Kidney (tissue), 14 donors: ENCODE results near the gene RAB23. TPM values are rescaled to one million over a fixed set of nuclear protein-coding genes. Genes with fewer than 3 reads are reported as not detected.

Experiments
- DNase-seq, 5 donors: peaks; one replicate each; pipeline ENCODE4 v3.0.0-alpha.2; 2013 to 2020
- FAIRE-seq: peaks from 2 replicates; lab custom pipeline; 2012; peaks lifted over from hg19 to GRCh38; lab: Jason Lieb, UNC
- H3K27ac ChIP-seq, 2 donors: one replicate each; pipeline ENCODE4 v1.7.0; 2013; ENCODE audit warnings: low read depth in 2 of 2, low read length in 2 of 2, inconsistent platforms in 1 of 2
- H3K27me3 ChIP-seq: one replicate; pipeline ENCODE4 v1.7.1; 2013; ENCODE audit warnings: low read length, inconsistent platforms; ENCODE audit not compliant: control insufficient read depth, insufficient read depth
- H3K36me3 ChIP-seq, 3 donors: one replicate each; pipeline versions ENCODE4 v1.7.0 to v1.7.1; 2013; ENCODE audit warnings: low read length in 3 of 3, control low read depth in 1 of 3, inconsistent platforms in 1 of 3; ENCODE audit not compliant: insufficient read depth in 3 of 3, control insufficient read depth in 2 of 3
- H3K4me1 ChIP-seq, 3 donors: one replicate each; pipeline versions ENCODE4 v1.7.0 to v1.7.1; 2013; ENCODE audit warnings: low read length in 3 of 3, inconsistent platforms in 1 of 3, low read depth in 1 of 3; ENCODE audit not compliant: control insufficient read depth in 2 of 3, insufficient read depth in 2 of 3
- H3K4me3 ChIP-seq, 3 donors: one replicate each; pipeline versions ENCODE4 v1.7.0 to v1.8.1; 2013; ENCODE audit warnings: low read length in 3 of 3, control low read depth in 1 of 3, inconsistent platforms in 1 of 3
- H3K9ac ChIP-seq, 3 donors: one replicate each; pipeline versions ENCODE4 v1.7.0 to v1.7.1; 2013; ENCODE audit warnings: low read length in 3 of 3, control low read depth in 1 of 3, inconsistent platforms in 1 of 3
- H3K9me3 ChIP-seq, 3 donors: one replicate each; pipeline versions ENCODE4 v1.7.0 to v1.7.1; 2013; ENCODE audit warnings: low read length in 3 of 3, control low read depth in 1 of 3, inconsistent platforms in 1 of 3; ENCODE audit not compliant: control insufficient read depth in 2 of 3, insufficient read depth in 1 of 3
- CTCF ChIP-seq: IDR thresholded peaks from 3 replicates; pipeline ENCODE4 v1.5.1; 2012; ENCODE audit warnings: mild to moderate bottlenecking, moderate library complexity, borderline replicate concordance; ENCODE audit not compliant: insufficient read depth; ENCODE audit errors: extremely low read depth
- intact Hi-C: fragments of 100-400 bp; cut with DNase I; formaldehyde crosslinking; loops from one replicate; pipeline ENCODE4 v1.11.1; 2022
- polyA plus RNA-seq: library from polyadenylated mRNA; stranded (reverse); fragments of 350-450 nt; fragmentation: Illumina TruSeq; extraction: RNeasy Lipid Tissue Mini Kit (QIAGEN cat#74804); gene quantifications from one replicate; pipeline ENCODE4 v1.2.3, GENCODE V29; 2014; ENCODE audit warnings: low read depth, low replicate concordance; ENCODE audit not compliant: insufficient read depth
- total RNA-seq: library from RNA; stranded (reverse); fragmentation: NEBNext Ultra II Directional; extraction: Animal tissue kit (Norgen Biotek cat#: 25700); gene quantifications from one replicate; pipeline ENCODE4 v1.2.1, GENCODE V29; 2021
- donor health status: control.
- donor health status: control.
- donor health status: control.
- donor health status: control.
- donor health status: control.
- donor health status: DM: yes; HTN: yes; CAD: no.
- donor health status: Normal renal cell carcinoma (clear cell type).

The RAB23 gene
- total and polyA plus RNA-seq, 2 donors from 2014 or later = 6.0 to 8.0 TPM

GRCh38 chr6:57182017-57182432 is 40.1 kb downstream of the RAB23 start:
- FAIRE-seq = no peak

GRCh38 chr6:57180596-57180995 is 41.5 kb downstream of the RAB23 start:
- H3K27ac ChIP-seq = no peak overlapping the region
- no peaks in the 10 kb centered on the region for H3K4me1 ChIP-seq
- no peaks in the 10 kb centered on the region for H3K9me3 ChIP-seq
- H3K27me3 ChIP-seq = no peaks in the 10 kb centered on the region
- H3K4me3 ChIP-seq = no peak overlapping the region
- no peak for FAIRE-seq
- DNase-seq = no peak
- H3K9ac ChIP-seq = no peak overlapping the region
- intact Hi-C loops = no loop called here
- no peak for TF ChIP-seq CTCF
- peaks cover 0 to 5% (median 0%) of the 10 kb centered on the region in 3 donors for H3K36me3 ChIP-seq

More at GRCh38 chr6:57182017-57182432, 40.1 kb downstream of the RAB23 start:
- Histone ChIP-seq H3K27me3 (no peaks in the 10 kb centered on the region), H3K4me1 (no peaks in the 10 kb centered on the region), H3K9me3 (no peaks in the 10 kb centered on the region), H3K4me3 (no peak overlapping the region), H3K9ac (no peak overlapping the region), H3K27ac (no peak overlapping the region), H3K36me3 (peaks cover 0 to 5% (median 0%) of the 10 kb centered on the region in 3 donors)
- intact Hi-C loops = no loop called here
- DNase-seq = peak in 1 of 5 donors; percentile 29
- TF ChIP-seq CTCF = no peak

- H3K4me3 ChIP-seq = no peak overlapping the region
- no peak for FAIRE-seq
- TF ChIP-seq CTCF = no peak
These were observed 44.4 kb downstream of the RAB23 start for GRCh38 chr6:57177545-57178265.

More at GRCh38 chr6:57177545-57178265, 44.4 kb downstream of the RAB23 start:
- Histone ChIP-seq H3K36me3 (no peaks in the 10 kb centered on the region), H3K27me3 (no peaks in the 10 kb centered on the region), H3K27ac (no peak overlapping the region), H3K9me3 (no peaks in the 10 kb centered on the region), H3K9ac (no peak overlapping the region), H3K4me1 (peaks cover 0 to 4% (median 0%) of the 10 kb centered on the region in 3 donors)
- DNase-seq = peak in 1 of 5 donors; percentile 74
- intact Hi-C loops = no loop called here
